ENCODE data around the gene SRSF10.

SRSF10 gene

GRCh38 chr1:23979881-23980727, at the start of gene SRSF10:
Gene SRSF10, minus strand, starts transcription at chr1:23980327. Its CDS starts 72 bp downstream, at chr1:23980255.
- TF ChIP-seq CTCF (IDR thresholded peaks at IDR 0.05; ENCODE audit: extremely low read depth, insufficient read depth, missing control alignments): peak; percentile 32
- peak; percentile 97 for DNase-seq (ENCODE audit: low spot score)
- in situ Hi-C loops (cut with MboI; ENCODE audit: low pct_unique_long_range_greater_than_20kb, low sequenced_read_pairs, unreplicated experiment): no loop called here

GRCh38 chr1:24027838-24028468, 47.8 kb upstream of the SRSF10 start:
- in situ Hi-C loops (cut with MboI; ENCODE audit: low pct_unique_long_range_greater_than_20kb, low sequenced_read_pairs, unreplicated experiment): no loop called here
- peak; percentile 62 for TF ChIP-seq CTCF (IDR thresholded peaks at IDR 0.05; ENCODE audit: extremely low read depth, insufficient read depth, missing control alignments)

GRCh38 chr1:24022581-24023361, 42.6 kb upstream of the SRSF10 start:
- no peak for TF ChIP-seq CTCF (IDR thresholded peaks at IDR 0.05; ENCODE audit: extremely low read depth, insufficient read depth, missing control alignments)
- no peak for DNase-seq (ENCODE audit: low spot score)
- in situ Hi-C loops (cut with MboI; ENCODE audit: low pct_unique_long_range_greater_than_20kb, low sequenced_read_pairs, unreplicated experiment): no loop called here

More at GRCh38 chr1:24027838-24028468, 47.8 kb upstream of the SRSF10 start:
- peak; percentile 67 for DNase-seq (ENCODE audit: low spot score)

GRCh38 chr1:24021403-24022266, 41.5 kb upstream of the SRSF10 start:
- no peak for TF ChIP-seq CTCF (IDR thresholded peaks at IDR 0.05; ENCODE audit: extremely low read depth, insufficient read depth, missing control alignments)
- no peak for DNase-seq (ENCODE audit: low spot score)
- in situ Hi-C loops (cut with MboI; ENCODE audit: low pct_unique_long_range_greater_than_20kb, low sequenced_read_pairs, unreplicated experiment): no loop called here

GRCh38 chr1:24020470-24020869, 40.3 kb upstream of the SRSF10 start:
- in situ Hi-C loops (cut with MboI; ENCODE audit: low pct_unique_long_range_greater_than_20kb, low sequenced_read_pairs, unreplicated experiment): no loop called here
- no peak for DNase-seq (ENCODE audit: low spot score)
- TF ChIP-seq CTCF (IDR thresholded peaks at IDR 0.05; ENCODE audit: extremely low read depth, insufficient read depth, missing control alignments): no peak
